Activated CD4-positive, alpha-beta T cell treated with anti-CD3 and anti-CD28 coated beads for 1 hour (primary cell): ENCODE measurements around the gene LRRC28.

Experiments
- DNase-seq: peaks from one replicate; pipeline ENCODE4 v3.0.0-alpha.2; 2020

The LRRC28 gene

GRCh38 chr15:99438691-99439523 lies 187.6 kb downstream of the LRRC28 start:
- peak; percentile 6 for DNase-seq

GRCh38 chr15:99439524-99439835 lies 188.2 kb downstream of the LRRC28 start:
- no peak for DNase-seq

GRCh38 chr15:99440029-99440428 lies 188.7 kb downstream of the LRRC28 start:
- DNase-seq: peak; percentile 5
